ENCODE measurements around the gene PKNOX2. TPM values are rescaled to one million over a fixed set of nuclear protein-coding genes. Genes with fewer than 3 reads are reported as not detected.
A peak's percentile ranks its signal among the peaks of the same experiment; 100 is the strongest.

Gene PKNOX2
- total RNA-seq, 3 donors from 2014 or later = 0.38 TPM; not detected in 2

DNA sequence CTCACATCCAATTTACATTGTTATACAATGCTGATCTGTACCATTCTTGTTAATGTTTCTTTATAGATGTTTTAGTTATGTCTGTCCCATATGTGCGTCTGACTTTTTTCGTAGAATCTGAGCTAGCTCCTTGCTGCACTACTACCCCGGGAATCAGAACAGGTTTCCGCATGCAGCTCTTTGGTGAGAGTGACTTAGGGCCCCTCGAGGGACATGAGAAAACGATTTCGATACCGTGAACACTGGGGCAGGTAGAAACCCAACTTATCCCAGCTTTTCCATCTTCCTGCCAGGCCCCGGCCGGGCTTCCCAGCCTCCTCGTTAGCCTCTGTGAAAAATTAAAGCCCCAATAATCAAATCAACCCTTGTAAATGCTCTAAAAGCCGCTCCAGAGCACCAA, 23.4 kb upstream of the PKNOX2 start:
- peaks cover 2% of the 10 kb centered on the region for H3K4me1 Mint-ChIP-seq (ENCODE audit: low read depth)

GRCh38 chr11:125141686-125142535, 22.6 kb upstream of the PKNOX2 start:
- no peak overlapping the region for H3K4me3 Mint-ChIP-seq
- ATAC-seq = peak; percentile 87 to 92
- H3K9me3 Mint-ChIP-seq = no peaks in the 10 kb centered on the region
- DNase-seq = peak; percentile 56
- H3K36me3 Mint-ChIP-seq (ENCODE audit: insufficient read depth) = no peaks in the 10 kb centered on the region
- peaks cover 2% of the 10 kb centered on the region for H3K4me1 Mint-ChIP-seq (ENCODE audit: low read depth)
- H3K27me3 Mint-ChIP-seq (ENCODE audit: low read depth) = peaks cover 32% of the 10 kb centered on the region

More for the DNA sequence above, 23.4 kb upstream of the PKNOX2 start:
- ATAC-seq (no peak), DNase-seq (no peak)
- Mint-ChIP-seq H3K9me3 (no peaks in the 10 kb centered on the region), H3K4me3 (no peak overlapping the region), H3K27me3 (ENCODE audit: low read depth) (peaks cover 32% of the 10 kb centered on the region), H3K36me3 (ENCODE audit: insufficient read depth) (no peaks in the 10 kb centered on the region)

- DNase-seq = no peak
- no peak overlapping the region for H3K4me3 Mint-ChIP-seq
- H3K27me3 Mint-ChIP-seq (ENCODE audit: low read depth) = peaks cover 16% of the 10 kb centered on the region
- H3K36me3 Mint-ChIP-seq (ENCODE audit: insufficient read depth) = no peaks in the 10 kb centered on the region
- no peaks in the 10 kb centered on the region for H3K9me3 Mint-ChIP-seq
- peaks cover 2% of the 10 kb centered on the region for H3K4me1 Mint-ChIP-seq (ENCODE audit: low read depth)
- no peak for ATAC-seq
Observed at GRCh38 chr11:125146232-125146631, 18.3 kb upstream of the PKNOX2 start.

DNA sequence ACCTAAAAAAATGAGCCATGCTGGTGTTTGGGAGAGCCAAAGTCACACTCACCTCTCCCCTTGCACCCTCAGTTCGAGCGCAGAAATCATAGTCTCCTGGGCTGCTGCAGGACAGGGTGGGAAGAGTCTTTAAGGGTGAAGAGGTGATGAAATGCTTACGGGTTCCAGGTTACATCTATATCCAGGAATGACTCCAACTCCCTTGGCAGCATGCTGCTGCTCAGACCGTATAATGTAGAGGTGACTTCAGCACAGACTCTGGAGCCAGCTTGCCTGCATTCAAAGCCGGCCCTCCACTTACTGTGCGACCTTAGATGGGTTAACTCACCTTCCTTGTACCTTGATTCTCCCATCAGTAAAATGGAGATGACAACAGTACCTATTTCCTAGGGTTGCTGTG, 17.3 kb upstream of the PKNOX2 start:
- Mint-ChIP-seq H3K4me3 (no peak overlapping the region), H3K27me3 (ENCODE audit: low read depth) (peaks cover 10% of the 10 kb centered on the region), H3K9me3 (no peaks in the 10 kb centered on the region), H3K4me1 (ENCODE audit: low read depth) (no peaks in the 10 kb centered on the region), H3K36me3 (ENCODE audit: insufficient read depth) (no peaks in the 10 kb centered on the region)
- no peak for ATAC-seq
- DNase-seq = no peak

- ATAC-seq (no peak), DNase-seq (no peak)
- Mint-ChIP-seq H3K4me1 (ENCODE audit: low read depth) (no peaks in the 10 kb centered on the region), H3K36me3 (ENCODE audit: insufficient read depth) (no peaks in the 10 kb centered on the region), H3K9me3 (no peaks in the 10 kb centered on the region), H3K27me3 (ENCODE audit: low read depth) (peaks cover 11% of the 10 kb centered on the region), H3K4me3 (no peak overlapping the region)
Observed at GRCh38 chr11:125148011-125148410, 16.5 kb upstream of the PKNOX2 start.

DNA sequence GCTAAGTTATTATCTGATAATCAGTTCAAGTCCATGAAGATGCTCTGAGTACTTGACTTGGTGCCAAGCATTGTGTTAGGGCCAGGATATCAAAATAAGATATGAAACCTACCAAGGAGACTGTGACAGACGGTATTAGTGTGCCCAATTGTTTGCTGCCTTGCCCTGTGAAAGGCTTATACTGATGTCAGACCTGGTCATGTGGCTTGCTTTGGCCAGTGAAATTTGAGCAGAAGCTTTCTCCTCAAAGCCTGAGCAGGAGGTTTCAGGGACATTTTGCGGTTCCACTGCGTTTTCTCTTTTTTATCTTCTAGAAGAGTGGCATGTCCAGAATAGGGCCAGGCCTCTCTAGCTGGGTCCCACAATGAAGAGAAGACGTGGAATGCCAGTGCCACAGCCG, 15.8 kb upstream of the PKNOX2 start:
- no peaks in the 10 kb centered on the region for H3K9me3 Mint-ChIP-seq
- peaks cover 13% of the 10 kb centered on the region for H3K27me3 Mint-ChIP-seq (ENCODE audit: low read depth)
- DNase-seq (no peak), ATAC-seq (no peak)
- no peaks in the 10 kb centered on the region for H3K36me3 Mint-ChIP-seq (ENCODE audit: insufficient read depth)
- no peak overlapping the region for H3K4me3 Mint-ChIP-seq
- no peaks in the 10 kb centered on the region for H3K4me1 Mint-ChIP-seq (ENCODE audit: low read depth)

GRCh38 chr11:125153837-125154236, 10.7 kb upstream of the PKNOX2 start:
- H3K9me3 Mint-ChIP-seq = no peaks in the 10 kb centered on the region
- ATAC-seq (no peak), DNase-seq (no peak)
- H3K4me3 Mint-ChIP-seq = no peak overlapping the region
- H3K36me3 Mint-ChIP-seq (ENCODE audit: insufficient read depth) = no peaks in the 10 kb centered on the region
- H3K27me3 Mint-ChIP-seq (ENCODE audit: low read depth) = peaks cover 36% of the 10 kb centered on the region
- no peaks in the 10 kb centered on the region for H3K4me1 Mint-ChIP-seq (ENCODE audit: low read depth)

DNA sequence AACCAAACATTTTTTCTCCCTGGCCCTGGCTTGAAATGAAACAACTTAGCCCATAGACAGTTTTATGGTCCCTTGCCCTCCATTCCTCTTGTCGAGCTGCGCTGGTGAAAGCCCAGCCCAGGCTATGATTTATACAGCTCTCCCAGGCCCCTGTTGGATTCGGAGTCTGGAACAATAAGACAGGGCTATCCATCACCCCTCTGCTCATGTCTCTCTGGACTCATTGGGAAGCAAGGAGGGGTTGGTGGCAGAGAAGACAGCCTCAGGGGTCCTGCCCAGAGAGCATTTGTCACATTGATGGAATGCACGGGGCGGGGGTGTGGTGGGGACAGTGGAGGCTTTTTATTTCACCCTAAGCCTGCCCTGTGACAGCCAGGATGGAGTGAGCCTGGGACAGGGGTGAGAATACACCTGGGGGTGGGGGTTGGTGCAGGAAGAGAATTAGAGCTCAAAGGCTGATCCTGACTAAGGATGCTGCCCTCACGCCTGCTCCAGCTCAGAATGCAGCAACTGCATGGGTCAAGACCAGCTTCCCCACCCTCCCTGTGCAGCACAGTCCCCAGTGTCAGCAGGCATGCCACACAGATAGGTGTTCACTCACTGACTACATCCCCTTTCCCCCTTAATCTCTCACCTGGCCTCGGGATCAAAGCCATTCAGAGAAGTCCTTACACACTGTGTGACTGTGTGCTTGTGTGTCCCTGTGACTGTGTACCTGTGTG, 10.0 kb upstream of the PKNOX2 start:
- Mint-ChIP-seq H3K4me3 (no peak overlapping the region), H3K27me3 (ENCODE audit: low read depth) (peaks cover 36% of the 10 kb centered on the region), H3K9me3 (no peaks in the 10 kb centered on the region), H3K36me3 (ENCODE audit: insufficient read depth) (no peaks in the 10 kb centered on the region), H3K4me1 (ENCODE audit: low read depth) (no peaks in the 10 kb centered on the region)
- DNase-seq (no peak), ATAC-seq (no peak)

DNA sequence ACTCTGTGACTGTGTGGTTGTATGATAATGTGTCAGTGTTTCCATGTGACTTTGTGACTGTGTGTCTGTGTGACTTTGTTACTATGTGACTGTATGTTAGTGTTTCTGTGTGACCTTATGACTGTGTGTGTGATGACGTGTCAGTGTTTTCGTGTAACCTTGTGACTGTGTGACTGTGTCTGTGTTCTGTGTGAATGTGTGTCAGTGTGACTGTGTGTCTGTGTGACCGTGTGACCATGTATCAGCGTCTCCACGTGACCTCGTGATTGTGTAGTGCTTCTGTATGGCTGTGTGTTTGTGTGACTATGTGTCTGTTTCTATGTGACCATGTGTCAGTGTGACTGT, 9.5 kb upstream of the PKNOX2 start:
- Mint-ChIP-seq H3K4me3 (no peak overlapping the region), H3K4me1 (ENCODE audit: low read depth) (no peaks in the 10 kb centered on the region), H3K27me3 (ENCODE audit: low read depth) (peaks cover 38% of the 10 kb centered on the region), H3K36me3 (ENCODE audit: insufficient read depth) (no peaks in the 10 kb centered on the region), H3K9me3 (no peaks in the 10 kb centered on the region)
- DNase-seq (no peak), ATAC-seq (no peak)

DNA sequence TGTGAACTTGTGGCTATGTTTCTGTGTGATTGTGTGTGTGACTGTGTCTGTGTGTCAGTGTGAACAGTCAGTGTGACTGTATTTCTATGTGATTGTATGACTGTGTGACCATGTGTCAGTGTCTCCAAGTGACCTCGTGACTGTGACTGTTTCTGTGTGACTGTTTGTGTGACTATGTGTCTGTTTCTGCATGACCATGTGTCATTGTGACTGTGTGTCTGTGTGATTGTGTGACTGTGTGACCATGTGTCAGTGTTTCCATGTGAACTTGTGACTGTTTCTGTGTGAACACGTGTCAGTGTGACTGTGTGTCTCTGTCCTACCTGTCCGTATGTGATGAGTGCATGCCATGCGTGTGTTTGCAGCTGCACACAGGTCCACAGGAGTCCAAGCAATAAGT, 8.8 kb upstream of the PKNOX2 start:
- ATAC-seq (no peak), DNase-seq (no peak)
- peaks cover 44% of the 10 kb centered on the region for H3K27me3 Mint-ChIP-seq (ENCODE audit: low read depth)
- H3K36me3 Mint-ChIP-seq (ENCODE audit: insufficient read depth) = no peaks in the 10 kb centered on the region
- H3K4me3 Mint-ChIP-seq = no peak overlapping the region
- no peaks in the 10 kb centered on the region for H3K4me1 Mint-ChIP-seq (ENCODE audit: low read depth)
- no peaks in the 10 kb centered on the region for H3K9me3 Mint-ChIP-seq

GRCh38 chr11:125156346-125157117, 8.0 kb upstream of the PKNOX2 start:
- H3K27me3 Mint-ChIP-seq (ENCODE audit: low read depth) = peaks cover 44% of the 10 kb centered on the region
- H3K36me3 Mint-ChIP-seq (ENCODE audit: insufficient read depth) = no peaks in the 10 kb centered on the region
- DNase-seq = no peak
- H3K4me3 Mint-ChIP-seq = no peak overlapping the region
- no peaks in the 10 kb centered on the region for H3K9me3 Mint-ChIP-seq
- no peaks in the 10 kb centered on the region for H3K4me1 Mint-ChIP-seq (ENCODE audit: low read depth)
- no peak for ATAC-seq

DNA sequence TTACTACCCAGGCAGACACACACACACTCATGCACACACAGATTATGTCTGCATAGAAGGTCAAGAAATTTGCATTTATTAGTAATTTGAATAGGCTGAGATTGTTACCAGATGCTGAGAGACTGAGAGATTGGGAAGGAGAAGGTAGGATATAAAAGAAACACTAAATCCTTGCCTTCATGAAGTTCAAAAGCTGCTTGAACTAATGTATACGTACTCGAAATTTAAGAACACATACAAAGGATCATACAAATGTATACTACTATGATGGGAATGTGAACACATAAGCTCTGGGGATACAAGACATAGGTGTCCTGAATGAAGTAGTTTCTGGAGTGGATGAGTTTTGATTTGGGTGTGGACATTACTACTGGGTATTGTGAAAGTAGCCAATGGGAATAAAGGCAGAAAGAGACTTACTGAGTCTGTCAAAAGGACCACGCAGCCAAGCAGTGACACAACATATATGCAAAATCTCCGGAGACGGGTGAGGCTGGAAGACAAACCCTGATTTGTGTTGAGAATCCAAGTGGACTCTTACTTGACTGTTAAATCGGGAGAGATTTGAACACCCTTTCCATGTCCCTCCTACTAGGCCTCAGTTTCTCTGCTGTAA, 7.3 kb upstream of the PKNOX2 start:
- Mint-ChIP-seq H3K36me3 (ENCODE audit: insufficient read depth) (no peaks in the 10 kb centered on the region), H3K9me3 (no peaks in the 10 kb centered on the region), H3K4me1 (ENCODE audit: low read depth) (no peaks in the 10 kb centered on the region), H3K27me3 (ENCODE audit: low read depth) (peaks cover 44% of the 10 kb centered on the region), H3K4me3 (no peak overlapping the region)
- no peak for DNase-seq
- no peak for ATAC-seq

- Mint-ChIP-seq H3K36me3 (ENCODE audit: insufficient read depth) (no peaks in the 10 kb centered on the region), H3K4me1 (ENCODE audit: low read depth) (no peaks in the 10 kb centered on the region), H3K4me3 (no peak overlapping the region), H3K27me3 (ENCODE audit: low read depth) (peaks cover 43% of the 10 kb centered on the region), H3K9me3 (no peaks in the 10 kb centered on the region)
- no peak for DNase-seq
- no peak for ATAC-seq
Observed at GRCh38 chr11:125157953-125158680, 6.4 kb upstream of the PKNOX2 start.

DNA sequence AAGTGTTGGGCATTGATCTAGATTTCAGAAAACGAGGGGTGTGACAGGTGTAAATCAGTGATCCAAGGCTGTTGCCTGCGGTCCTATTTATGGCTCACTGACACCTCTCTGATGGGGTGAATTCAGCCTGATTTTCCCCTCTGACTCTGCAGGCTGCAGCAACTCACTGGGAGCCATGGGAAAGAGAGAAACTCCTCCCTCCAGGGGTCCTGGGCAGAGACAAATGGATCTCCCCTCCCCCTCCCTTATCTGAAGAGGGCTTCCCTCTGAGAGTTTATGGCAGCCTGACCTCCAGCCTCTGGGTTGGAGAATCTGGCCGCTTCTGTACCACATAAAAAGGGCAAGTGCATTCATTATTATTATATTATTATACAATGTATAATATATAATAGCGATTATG, 1.8 kb upstream of the PKNOX2 start:
- ATAC-seq (no peak), DNase-seq (no peak)
- Mint-ChIP-seq H3K27me3 (ENCODE audit: low read depth) (peaks cover 50% of the 10 kb centered on the region), H3K36me3 (ENCODE audit: insufficient read depth) (no peaks in the 10 kb centered on the region), H3K9me3 (no peaks in the 10 kb centered on the region), H3K4me1 (ENCODE audit: low read depth) (peaks cover 17% of the 10 kb centered on the region), H3K4me3 (no peak overlapping the region)
